Colonic mucosa (tissue), 4 donors: ENCODE measurements around the gene ZRANB3. TPM values are rescaled to one million over a fixed set of nuclear protein-coding genes. Genes with fewer than 3 reads are reported as not detected.

Experiments
- DNase-seq: peaks from one replicate; pipeline ENCODE4 v3.0.0-alpha.2; 2020
- H3K27ac ChIP-seq: fragments of 200-600 bp; one replicate; pipeline ENCODE4 v1.8.0; 2021
- H3K27me3 ChIP-seq: fragments of 200-600 bp; one replicate; pipeline ENCODE4 v1.8.0; 2021
- H3K36me3 ChIP-seq: fragments of 200-600 bp; one replicate; pipeline ENCODE4 v1.8.0; 2021
- H3K4me1 ChIP-seq: fragments of 200-600 bp; one replicate; pipeline ENCODE4 v1.8.0; 2021; ENCODE audit warnings: mild to moderate bottlenecking
- H3K4me3 ChIP-seq: fragments of 200-600 bp; one replicate; pipeline ENCODE4 v1.8.0; 2021
- H3K9ac ChIP-seq, 2 donors: one replicate each; pipeline ENCODE4 v1.7.0; 2013; ENCODE audit warnings: control low read depth in 2 of 2, low read depth in 2 of 2, low read length in 2 of 2
- H3K9me3 ChIP-seq: fragments of 200-600 bp; one replicate; pipeline ENCODE4 v1.8.0; 2021
- CTCF ChIP-seq: fragments of 200-600 bp; IDR thresholded peaks from one replicate; pipeline ENCODE4 v1.8.0; 2022; ENCODE audit warnings: antibody characterized with exemption, mild to moderate bottlenecking
- intact Hi-C: fragments of 100-400 bp; cut with DNase I; formaldehyde crosslinking; loops from one replicate; pipeline ENCODE4 v1.14.1; 2022
- total RNA-seq, 2 donors: library from RNA; stranded (reverse); fragmentation: NEBNext Ultra II Directional in 1 of 2; extraction: Animal tissue kit (Norgen Biotek cat#: 25700) in 1 of 2; gene quantifications; one replicate each; pipeline ENCODE4 v1.2.1, GENCODE V29; 2021
- donor health status: healthy.
- donor health status: DM: no; HTN: no; CAD: no.
- donor health status: DM: no; HTN: no; CAD: no.

The ZRANB3 gene
- total RNA-seq, 2 donors from 2014 or later: 2.5 to 7.8 TPM

GRCh38 chr2:135532581-135532980, 1.6 kb upstream of the ZRANB3 start:
- H3K9ac ChIP-seq: no peak overlapping the region
- intact Hi-C loops: no loop called here
- no peak for DNase-seq

GRCh38 chr2:135531231-135532197, 496 bp upstream of the ZRANB3 start, which contains the start of gene R3HDM1:
TSS of gene R3HDM1 (plus strand) at chr2:135531484. CDS start at chr2:135604846, 73,362 bp downstream.
- intact Hi-C loops: no loop called here
- Histone ChIP-seq H3K4me1 (peaks cover 8% of the 10 kb centered on the region), H3K36me3 (no peaks in the 10 kb centered on the region), H3K27me3 (no peaks in the 10 kb centered on the region), H3K4me3 (peak within 1 kb of the TSS; percentile 78), H3K9me3 (no peaks in the 10 kb centered on the region), H3K9ac (peak within 1 kb of the TSS; percentile 75 to 84), H3K27ac (peak within 1 kb of the TSS; percentile 90)
- peak; percentile 99 for DNase-seq
- no peak for TF ChIP-seq CTCF

More at GRCh38 chr2:135532581-135532980, 1.6 kb upstream of the ZRANB3 start:
- peak overlapping the region; percentile 78 for H3K4me3 ChIP-seq
- H3K36me3 ChIP-seq: no peaks in the 10 kb centered on the region
- H3K4me1 ChIP-seq: peaks cover 8% of the 10 kb centered on the region
- H3K27ac ChIP-seq: no peak overlapping the region
- no peaks in the 10 kb centered on the region for H3K9me3 ChIP-seq
- no peaks in the 10 kb centered on the region for H3K27me3 ChIP-seq
- TF ChIP-seq CTCF: no peak

- no peak for DNase-seq
- Histone ChIP-seq H3K27me3 (no peaks in the 10 kb centered on the region), H3K9me3 (no peaks in the 10 kb centered on the region), H3K9ac (no peak overlapping the region), H3K4me1 (peaks cover 6% of the 10 kb centered on the region), H3K4me3 (no peak overlapping the region), H3K27ac (no peak overlapping the region), H3K36me3 (no peaks in the 10 kb centered on the region)
- intact Hi-C loops: no loop called here
- TF ChIP-seq CTCF: no peak
These were observed 3.0 kb downstream of the ZRANB3 start for GRCh38 chr2:135528006-135528405.

DNA sequence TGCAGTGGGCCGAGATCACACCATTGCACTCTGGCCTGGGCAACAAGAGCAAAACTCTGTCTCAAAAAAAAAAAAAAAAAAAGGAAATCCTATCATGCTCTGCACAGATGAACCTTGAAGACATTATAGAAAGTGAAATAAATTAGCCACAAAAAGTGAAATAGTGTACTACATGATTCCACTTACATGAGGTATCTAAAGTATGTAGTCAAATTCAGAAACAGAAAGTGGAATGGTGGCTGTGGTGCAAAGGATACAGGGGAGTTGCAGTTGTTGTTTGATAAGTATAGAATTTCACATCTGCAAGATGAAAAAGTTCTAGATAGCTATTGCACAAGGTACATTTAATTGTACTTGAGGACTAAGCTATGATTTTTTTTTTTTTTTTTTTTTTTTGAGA, 5.2 kb downstream of the ZRANB3 start:
- intact Hi-C loops: no loop called here
- Histone ChIP-seq H3K36me3 (no peaks in the 10 kb centered on the region), H3K9me3 (no peaks in the 10 kb centered on the region), H3K4me1 (no peaks in the 10 kb centered on the region), H3K9ac (no peak overlapping the region), H3K27me3 (no peaks in the 10 kb centered on the region), H3K4me3 (no peak overlapping the region), H3K27ac (no peak overlapping the region)
- DNase-seq: no peak
- TF ChIP-seq CTCF: no peak

DNA sequence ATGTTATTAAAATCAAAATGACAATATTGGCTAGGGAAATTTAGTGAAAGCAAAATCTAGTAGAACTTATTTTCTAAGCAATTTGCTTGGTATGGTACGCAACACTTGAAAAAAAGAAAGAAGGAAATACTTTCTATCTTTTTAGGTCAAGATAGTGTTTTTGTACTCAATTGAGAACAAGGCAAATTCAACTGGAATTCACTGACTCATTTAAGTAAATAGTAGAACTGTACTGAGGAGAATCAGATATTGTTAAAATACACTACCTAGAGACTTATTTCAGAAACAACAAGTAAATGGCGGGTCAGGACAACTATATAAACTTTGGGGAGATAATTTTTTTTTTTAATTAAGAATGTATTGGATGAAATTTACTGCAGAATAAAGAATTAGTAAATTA, 18.9 kb downstream of the ZRANB3 start:
- no peak overlapping the region for H3K27ac ChIP-seq
- no peak overlapping the region for H3K9ac ChIP-seq
- no peaks in the 10 kb centered on the region for H3K9me3 ChIP-seq
- TF ChIP-seq CTCF: no peak
- DNase-seq: no peak
- no peaks in the 10 kb centered on the region for H3K36me3 ChIP-seq
- no peaks in the 10 kb centered on the region for H3K4me1 ChIP-seq
- intact Hi-C loops: no loop called here
- no peak overlapping the region for H3K4me3 ChIP-seq
- no peaks in the 10 kb centered on the region for H3K27me3 ChIP-seq
